Activated naive CD4-positive, alpha-beta T cell treated with anti-CD3 and anti-CD28 coated beads, Interleukin-2, amount 50 U/mL, for 72 hours (primary cell): ENCODE measurements around the gene NAB1. TPM values are rescaled to one million over a fixed set of nuclear protein-coding genes. Genes with fewer than 3 reads are reported as not detected.
A peak's percentile ranks its signal among the peaks of the same experiment; 100 is the strongest.
"Not testable (repeated sequence)": the region's sequence is repeated elsewhere in the genome, so short reads cannot be mapped to it uniquely, and the experiment has no call there.

Experiments
- ATAC-seq, 2 donors: fragments of 150-1000 bp; cut with Tn5 transposase; 2 replicates each; pipeline ENCODE4 v1.10.0; 2021; ENCODE audit warnings: mild to moderate bottlenecking in 2 of 2, moderate library complexity in 2 of 2
- DNase-seq, 2 donors: peaks; one replicate each; pipeline ENCODE4 v3.0.0; 2021 to 2022; ENCODE audit warnings: low spot score in 2 of 2
- H3K27ac Mint-ChIP-seq, 2 donors: one replicate each; pipeline ENCODE4 v1.8.0; 2022; ENCODE audit warnings: mild to moderate bottlenecking in 2 of 2, mixed read lengths in 2 of 2
- H3K36me3 Mint-ChIP-seq, 2 donors: one replicate each; pipeline ENCODE4 v1.8.0; 2022; ENCODE audit warnings: mixed read lengths in 2 of 2
- H3K9me3 Mint-ChIP-seq, 2 donors: one replicate each; pipeline ENCODE4 v1.8.0; 2022; ENCODE audit warnings: mixed read lengths in 2 of 2
- total RNA-seq, 2 donors: library from RNA; stranded (reverse); gene quantifications; one replicate each; pipeline ENCODE4 v1.2.3, GENCODE V29; 2022

Gene NAB1
- total RNA-seq, 2 donors from 2014 or later, result 45.2 to 63.9 TPM

DNA sequence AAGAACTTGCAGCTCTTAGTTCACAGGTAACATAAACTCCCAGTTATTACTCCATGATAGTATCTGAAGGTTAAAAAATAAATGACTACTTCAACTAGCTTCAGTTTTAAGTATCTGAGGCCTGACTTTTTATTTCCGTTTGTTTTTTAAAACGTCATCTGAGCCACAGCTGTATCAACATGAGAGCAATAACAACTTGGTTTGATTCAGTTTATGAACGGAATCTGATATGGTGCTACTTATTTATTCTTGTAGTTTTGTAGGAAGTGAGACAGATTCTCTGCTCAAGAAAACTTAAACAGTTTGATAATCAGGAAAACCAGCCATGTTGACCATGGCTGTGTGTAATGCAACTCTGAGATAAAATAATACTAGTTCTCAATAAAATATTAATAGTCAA, 34.9 kb downstream of the NAB1 start:
- no peak for DNase-seq
- H3K36me3 Mint-ChIP-seq, result peaks cover 11 to 35% of the 10 kb centered on the region in 2 donors
- H3K27ac Mint-ChIP-seq, result no peak overlapping the region
- no peak for ATAC-seq
- no peaks in the 10 kb centered on the region for H3K9me3 Mint-ChIP-seq

DNA sequence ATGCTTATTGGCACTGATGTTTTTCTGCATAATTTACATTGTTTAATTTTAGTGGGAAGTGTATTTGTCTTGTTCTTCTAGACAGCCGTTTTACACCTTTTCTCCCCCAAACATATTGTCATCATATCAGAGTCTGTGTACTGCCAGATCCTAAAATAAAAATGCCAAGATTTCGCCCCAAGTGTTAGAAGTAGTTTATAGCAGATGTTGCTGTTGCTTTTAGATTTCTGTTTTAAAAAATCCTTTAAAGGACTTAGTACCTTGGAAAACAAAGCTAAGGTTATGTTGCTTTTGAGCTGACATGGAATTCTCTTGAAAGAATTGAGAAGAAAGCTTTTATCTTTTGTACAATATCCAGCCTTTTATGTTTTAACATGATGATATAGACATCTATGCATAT, 36.0 kb downstream of the NAB1 start:
- H3K36me3 Mint-ChIP-seq, result peaks cover 9 to 25% of the 10 kb centered on the region in 2 donors
- H3K27ac Mint-ChIP-seq, result no peak overlapping the region
- no peak for DNase-seq
- H3K9me3 Mint-ChIP-seq, result no peaks in the 10 kb centered on the region
- ATAC-seq, result no peak

DNA sequence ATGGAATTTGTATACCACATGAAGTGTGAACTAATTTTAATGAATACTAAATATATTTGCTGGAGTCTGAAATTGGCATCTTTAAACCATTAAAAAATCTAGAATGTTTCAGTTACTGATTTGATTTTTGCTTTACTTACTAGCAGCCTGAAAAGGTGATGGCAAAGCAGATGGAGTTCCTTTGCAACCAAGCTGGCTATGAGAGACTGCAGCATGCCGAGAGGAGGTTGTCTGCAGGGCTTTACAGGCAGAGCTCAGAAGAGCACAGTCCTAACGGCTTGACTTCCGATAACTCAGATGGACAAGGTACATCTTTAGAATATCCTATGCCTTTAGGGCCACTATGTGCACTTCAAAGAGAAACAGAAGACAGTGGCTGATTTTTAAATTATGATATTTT, 36.5 kb downstream of the NAB1 start:
- Mint-ChIP-seq H3K9me3 (no peaks in the 10 kb centered on the region), H3K27ac (no peak overlapping the region), H3K36me3 (peaks cover 5 to 25% of the 10 kb centered on the region in 2 donors)
- ATAC-seq (no peak), DNase-seq (no peak)

DNA sequence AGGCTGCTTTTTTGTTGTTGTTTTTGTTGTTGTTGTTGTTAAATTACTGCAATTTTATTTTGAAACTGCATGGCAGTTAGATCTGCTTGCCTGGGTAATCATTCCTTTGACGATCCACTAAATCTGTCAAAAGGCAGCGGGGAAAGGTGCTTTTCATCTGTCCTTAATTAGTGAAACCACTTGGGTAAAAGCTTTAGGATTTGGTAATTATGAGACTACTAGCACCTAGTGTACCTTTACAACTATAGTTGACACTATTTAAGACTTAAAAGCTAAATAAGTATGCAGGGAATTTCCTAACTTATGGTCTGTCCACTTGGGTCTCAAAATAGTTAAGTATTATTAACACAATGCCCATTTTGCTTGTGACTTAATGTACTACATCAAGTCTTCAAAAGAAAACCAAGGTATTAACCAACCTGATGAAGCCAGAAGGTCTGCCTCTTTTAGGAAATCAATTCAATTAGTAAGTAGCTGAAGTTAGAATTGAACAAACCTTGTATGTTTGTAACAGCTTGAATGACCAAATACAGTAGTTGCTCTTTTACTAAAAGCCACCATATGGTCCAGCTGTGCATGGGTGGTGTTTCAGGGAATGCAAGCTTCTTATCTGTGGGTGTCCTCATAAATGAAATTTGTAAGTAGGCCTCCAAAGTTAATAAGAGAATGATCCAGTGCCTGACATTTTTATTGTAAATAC, 44.8 kb downstream of the NAB1 start:
- H3K36me3 Mint-ChIP-seq, result peaks cover 0 to 47% of the 10 kb centered on the region in 2 donors
- no peak for DNase-seq
- peak; percentile 34 to 76 for ATAC-seq
- no peaks in the 10 kb centered on the region for H3K9me3 Mint-ChIP-seq
- peak overlapping the region in 1 of 2 donors; percentile 92 for H3K27ac Mint-ChIP-seq

DNA sequence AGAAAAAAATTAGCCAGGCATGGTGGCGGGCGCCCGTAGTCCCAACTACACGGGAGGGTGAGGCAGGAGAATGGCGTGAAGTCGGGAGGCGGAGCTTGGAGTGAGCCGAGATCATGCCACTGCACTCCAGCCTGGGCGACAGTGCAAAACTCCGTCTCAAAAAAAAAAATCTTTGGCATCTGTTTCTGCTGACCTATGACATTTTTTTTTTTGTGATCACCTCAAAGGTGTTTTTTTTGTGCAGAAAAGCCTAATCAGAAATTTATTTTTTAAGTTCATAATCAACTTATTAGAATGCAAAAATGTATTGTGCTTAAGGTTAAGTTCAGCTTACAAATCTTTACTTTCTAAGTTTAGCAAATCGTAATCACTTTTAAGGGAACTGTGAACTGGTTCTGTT, 45.6 kb downstream of the NAB1 start:
- H3K36me3 Mint-ChIP-seq, result peaks cover 0 to 47% of the 10 kb centered on the region in 2 donors
- no peak for ATAC-seq
- H3K27ac Mint-ChIP-seq, result peak overlapping the region in 1 of 2 donors; percentile 92
- no peak for DNase-seq
- no peaks in the 10 kb centered on the region for H3K9me3 Mint-ChIP-seq

DNA sequence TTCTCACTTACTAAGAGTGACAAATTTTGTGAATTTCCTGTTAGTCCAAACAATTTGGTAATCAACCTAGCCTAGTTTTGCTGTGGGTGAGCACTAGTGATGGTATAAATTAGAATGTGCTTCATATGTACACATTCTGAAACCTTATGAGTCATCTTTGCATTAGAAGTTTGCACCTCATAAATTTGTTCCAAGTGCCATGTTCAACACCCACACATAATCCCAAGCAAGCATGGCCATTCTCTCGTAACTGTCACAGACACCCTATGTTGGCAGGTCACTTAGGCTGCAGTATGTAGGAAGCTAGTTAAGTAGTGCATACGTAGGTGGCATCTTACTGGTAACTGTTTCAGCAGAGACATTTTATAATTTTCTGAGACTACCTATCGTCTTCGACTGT, 46.9 kb downstream of the NAB1 start:
- peak; percentile 81 to 89 for ATAC-seq
- H3K36me3 Mint-ChIP-seq, result peaks cover 0 to 39% of the 10 kb centered on the region in 2 donors

DNA sequence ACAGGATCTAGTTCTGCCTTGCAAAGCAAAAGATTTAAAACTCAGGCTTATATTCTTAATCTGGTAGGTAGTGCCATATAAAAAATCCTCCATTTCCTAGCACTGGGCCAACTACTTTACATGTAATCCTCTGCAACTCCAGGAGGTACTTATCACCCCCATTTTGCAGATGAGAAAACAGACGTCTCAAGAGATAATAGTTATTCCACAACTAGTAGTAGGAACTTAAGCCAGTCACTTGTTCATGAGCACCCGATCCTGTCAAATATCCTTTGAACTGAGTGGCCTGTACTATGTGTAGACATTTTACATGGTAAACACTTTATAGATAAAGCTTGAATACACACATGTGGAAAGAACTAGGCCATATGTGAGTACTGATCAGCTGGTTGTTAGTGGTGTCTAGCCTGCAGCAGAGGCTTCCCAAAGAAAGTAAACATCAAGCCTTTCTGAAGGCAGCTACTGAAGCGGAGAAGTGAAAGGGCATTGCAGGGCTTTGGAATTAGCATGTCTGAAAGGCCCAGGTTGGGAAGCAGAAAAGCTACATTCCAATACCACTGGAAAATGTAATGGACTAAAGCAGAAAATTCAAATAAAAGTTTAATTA, 48.0 kb downstream of the NAB1 start:
- no peak overlapping the region for H3K27ac Mint-ChIP-seq
- ATAC-seq, result no peak

More for the DNA sequence above, 46.9 kb downstream of the NAB1 start:
- no peak for DNase-seq
- peak overlapping the region in 1 of 2 donors; percentile 57 for H3K27ac Mint-ChIP-seq
- no peaks in the 10 kb centered on the region for H3K9me3 Mint-ChIP-seq

DNA sequence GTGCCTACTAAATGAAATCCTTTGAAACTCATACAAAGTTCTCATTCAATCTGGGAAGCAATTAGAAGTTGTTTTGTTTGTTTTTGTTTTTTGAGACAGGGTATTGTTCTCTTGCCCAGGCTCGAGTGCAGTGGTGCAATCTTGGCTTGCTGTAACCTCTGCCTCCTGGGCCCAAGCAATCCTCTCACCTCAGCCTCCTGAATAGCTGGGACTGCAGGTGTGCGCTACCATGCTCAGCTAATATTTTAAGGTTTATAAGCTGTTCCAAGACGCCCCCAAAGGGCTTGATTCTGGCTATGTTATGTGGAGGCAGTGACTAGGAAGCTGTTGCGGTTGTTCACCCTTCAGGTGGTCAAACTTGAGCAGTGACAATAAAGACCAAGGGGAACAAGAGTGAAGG, 48.5 kb downstream of the NAB1 start:
- no peak overlapping the region for H3K27ac Mint-ChIP-seq
- no peaks in the 10 kb centered on the region for H3K9me3 Mint-ChIP-seq
- ATAC-seq, result no peak
- peaks cover 0 to 25% of the 10 kb centered on the region in 2 donors for H3K36me3 Mint-ChIP-seq
- DNase-seq, result no peak

More for the DNA sequence above, 48.0 kb downstream of the NAB1 start:
- no peaks in the 10 kb centered on the region for H3K9me3 Mint-ChIP-seq
- no peak for DNase-seq
- H3K36me3 Mint-ChIP-seq, result peaks cover 0 to 30% of the 10 kb centered on the region in 2 donors

DNA sequence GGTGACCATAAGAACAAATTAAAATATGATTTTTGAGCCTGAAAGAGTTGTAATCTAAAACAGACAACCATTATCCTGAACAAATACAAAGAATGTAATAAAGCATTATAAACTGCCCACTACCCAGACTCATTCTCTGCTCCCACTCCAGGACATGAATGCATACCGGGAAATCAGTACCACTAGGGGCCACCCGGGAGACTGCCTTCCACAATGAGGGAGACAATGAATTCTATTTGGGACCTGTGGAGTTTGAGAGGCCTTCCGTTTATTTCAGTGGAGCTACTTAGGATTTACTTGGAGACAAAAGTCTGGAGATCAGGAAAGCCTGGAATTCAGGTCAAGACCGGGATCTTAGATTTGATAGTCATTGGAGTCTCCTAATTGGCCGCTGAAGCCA, 50.0 kb downstream of the NAB1 start:
- Mint-ChIP-seq H3K36me3 (peaks cover 0 to 11% of the 10 kb centered on the region in 2 donors), H3K9me3 (no peaks in the 10 kb centered on the region), H3K27ac (no peak overlapping the region)
- ATAC-seq, result no peak
- DNase-seq, result no peak

DNA sequence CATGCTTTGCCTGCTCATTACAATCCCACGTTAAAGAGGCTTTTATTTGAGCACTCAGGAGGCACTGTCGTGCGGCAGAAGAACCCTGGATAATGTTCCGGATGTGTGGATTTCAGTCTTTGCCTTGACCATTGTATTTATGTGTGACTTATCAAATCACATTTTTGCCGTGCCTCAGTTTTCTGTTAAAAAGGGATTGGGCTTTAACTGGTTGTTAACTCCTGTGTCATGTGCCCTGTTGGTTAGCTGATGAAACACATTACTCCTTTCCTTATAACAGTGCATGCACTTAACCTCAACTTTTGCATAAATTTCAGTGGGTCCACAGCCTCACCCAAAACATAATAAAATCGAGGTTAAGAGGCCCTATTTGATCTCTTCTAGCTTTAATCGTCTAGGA, 52.7 kb downstream of the NAB1 start:
- no peak for ATAC-seq
- Mint-ChIP-seq H3K9me3 (peaks cover 0 to 2% of the 10 kb centered on the region in 2 donors), H3K36me3 (peaks cover 0 to 4% of the 10 kb centered on the region in 2 donors)

DNA sequence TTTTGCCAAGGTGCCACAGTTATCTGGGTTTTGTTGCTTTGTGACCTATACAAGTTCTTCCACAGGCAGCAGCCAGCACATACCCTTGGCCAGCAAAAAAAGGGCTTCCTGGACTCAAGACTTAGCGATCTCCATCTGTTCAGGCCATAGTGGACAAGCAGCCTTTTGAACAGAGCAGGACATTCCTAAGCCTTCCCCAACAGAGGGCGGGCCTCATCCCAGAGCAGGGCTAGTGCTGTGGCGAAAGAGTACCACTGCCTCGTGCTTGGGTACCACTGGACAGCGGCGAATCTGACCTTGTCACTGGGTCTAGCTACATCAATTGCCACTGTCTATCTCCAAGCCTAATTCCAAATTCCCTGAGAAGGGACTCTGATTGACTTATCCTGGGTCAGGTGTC, 56.4 kb downstream of the NAB1 start:
- no peak for DNase-seq
- H3K9me3 Mint-ChIP-seq, result peaks cover 17 to 21% of the 10 kb centered on the region in 2 donors
- peaks cover 10 to 30% of the 10 kb centered on the region in 2 donors for H3K36me3 Mint-ChIP-seq
- no peak for ATAC-seq
- H3K27ac Mint-ChIP-seq, result no peak overlapping the region

More for the DNA sequence above, 52.7 kb downstream of the NAB1 start:
- H3K27ac Mint-ChIP-seq, result no peak overlapping the region
- DNase-seq, result no peak

DNA sequence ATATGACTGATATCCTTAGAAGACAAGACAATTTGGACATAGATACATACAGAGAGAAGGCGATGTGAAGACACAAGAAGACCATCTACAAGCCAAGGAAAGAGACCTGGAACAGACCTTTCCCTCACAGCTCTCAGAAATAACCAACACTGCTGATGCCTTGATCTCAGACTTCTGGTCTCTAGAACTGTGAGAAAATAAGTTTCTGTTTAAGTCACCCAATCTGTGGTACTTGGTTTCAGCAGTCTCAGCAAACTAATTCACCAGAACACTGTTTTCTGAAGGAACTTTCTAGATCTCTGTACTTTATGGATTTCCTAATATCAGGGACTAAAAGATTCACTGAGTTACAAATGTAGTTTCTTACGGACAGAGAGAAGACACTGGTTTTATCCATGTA, 58.8 kb downstream of the NAB1 start:
- ATAC-seq, result peak; percentile 55 to 78
- DNase-seq, result no peak
- H3K9me3 Mint-ChIP-seq, result peaks cover 17 to 21% of the 10 kb centered on the region in 2 donors
- peaks cover 10 to 32% of the 10 kb centered on the region in 2 donors for H3K36me3 Mint-ChIP-seq
- peak overlapping the region in 1 of 2 donors; percentile 28 for H3K27ac Mint-ChIP-seq

DNA sequence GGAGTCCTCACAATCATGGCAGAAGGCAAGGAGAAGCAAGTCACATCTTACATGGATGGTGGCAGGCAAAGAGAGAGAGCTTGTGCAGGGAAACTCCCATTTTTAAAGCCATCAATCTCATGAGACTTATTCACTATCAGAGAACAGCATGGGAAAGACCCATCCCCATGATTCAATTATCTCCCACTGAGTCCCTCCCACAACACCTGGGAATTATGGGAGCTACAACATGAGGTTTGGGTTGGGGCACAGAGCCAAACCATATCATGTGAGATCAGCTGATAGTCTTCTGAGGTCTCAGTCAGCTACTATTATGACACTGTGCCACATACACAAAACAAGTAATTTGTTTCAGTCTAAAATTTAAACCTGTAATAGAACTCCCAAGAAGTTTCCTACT, 59.8 kb downstream of the NAB1 start:
- Mint-ChIP-seq H3K36me3 (peaks cover 10 to 32% of the 10 kb centered on the region in 2 donors), H3K9me3 (peaks cover 17 to 21% of the 10 kb centered on the region in 2 donors)
- peak in 1 of 2 donors; percentile 77 for ATAC-seq
- DNase-seq, H3K27ac Mint-ChIP-seq: not testable (repeated sequence)

DNA sequence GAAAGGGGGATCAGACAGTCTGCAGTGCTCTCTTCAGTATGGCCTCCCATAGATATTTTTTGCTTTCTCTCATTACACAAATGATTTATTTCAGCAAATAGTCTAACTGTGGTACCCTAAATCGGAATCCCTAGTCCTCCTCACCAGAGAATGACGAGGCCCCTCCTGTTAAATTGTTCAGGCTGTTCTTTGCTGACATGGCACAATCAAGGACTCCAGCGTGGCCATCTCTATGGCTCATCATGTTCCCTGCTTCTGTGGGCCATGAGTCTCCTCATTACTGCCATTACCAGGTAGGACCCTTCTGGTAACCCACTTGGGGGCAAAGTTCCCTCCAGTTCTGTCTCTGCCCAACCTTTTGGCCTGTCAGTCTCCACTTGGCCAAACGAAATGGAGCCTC, 62.2 kb downstream of the NAB1 start:
- Mint-ChIP-seq H3K27ac (no peak overlapping the region), H3K9me3 (peaks cover 17 to 24% of the 10 kb centered on the region in 2 donors), H3K36me3 (peaks cover 10 to 32% of the 10 kb centered on the region in 2 donors)
- DNase-seq, result no peak
- no peak for ATAC-seq

DNA sequence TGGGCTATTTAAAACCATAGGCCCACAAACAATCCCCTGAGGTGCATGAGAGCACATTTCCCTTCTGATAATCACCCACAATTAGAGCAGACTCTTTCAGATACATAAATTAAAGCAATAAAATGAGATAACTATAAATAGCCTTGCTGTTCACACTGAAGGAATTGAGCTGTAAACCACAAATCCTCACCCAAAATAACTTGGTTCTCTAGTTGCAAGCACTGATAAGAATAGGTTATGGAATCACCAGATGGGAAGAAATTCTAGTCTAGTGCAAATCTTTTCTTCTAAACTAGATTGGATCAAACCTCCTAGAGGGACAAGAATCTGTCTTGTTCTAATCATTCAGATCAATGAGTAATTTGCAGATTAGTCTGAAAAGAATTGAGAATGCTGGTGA, 64.6 kb downstream of the NAB1 start:
- DNase-seq (no peak), ATAC-seq (no peak)
- Mint-ChIP-seq H3K27ac (no peak overlapping the region), H3K9me3 (peaks cover 5 to 13% of the 10 kb centered on the region in 2 donors), H3K36me3 (peaks cover 1 to 9% of the 10 kb centered on the region in 2 donors)

DNA sequence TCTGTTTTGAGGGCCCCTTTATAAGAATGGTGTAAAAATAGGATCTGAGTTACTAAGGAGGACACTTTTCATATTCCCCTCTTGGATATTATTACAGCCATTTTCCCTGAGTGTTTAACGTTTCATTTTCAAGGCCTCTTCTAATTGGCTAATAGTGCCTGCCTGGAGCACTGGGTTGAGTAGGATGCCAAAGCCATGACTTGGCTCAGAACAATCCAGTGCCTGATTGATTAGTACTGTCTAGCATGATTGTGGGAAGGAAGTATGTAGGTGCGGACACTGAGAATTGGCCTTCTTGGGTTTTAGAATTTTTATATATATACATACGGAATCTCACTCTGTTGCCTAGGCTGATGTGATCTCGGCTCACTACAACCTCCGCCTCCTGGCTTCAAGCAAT, 66.1 kb downstream of the NAB1 start:
- Mint-ChIP-seq H3K27ac (no peak overlapping the region), H3K36me3 (peaks cover 0 to 11% of the 10 kb centered on the region in 2 donors), H3K9me3 (peaks cover 3 to 14% of the 10 kb centered on the region in 2 donors)
- ATAC-seq, result no peak
- no peak for DNase-seq

DNA sequence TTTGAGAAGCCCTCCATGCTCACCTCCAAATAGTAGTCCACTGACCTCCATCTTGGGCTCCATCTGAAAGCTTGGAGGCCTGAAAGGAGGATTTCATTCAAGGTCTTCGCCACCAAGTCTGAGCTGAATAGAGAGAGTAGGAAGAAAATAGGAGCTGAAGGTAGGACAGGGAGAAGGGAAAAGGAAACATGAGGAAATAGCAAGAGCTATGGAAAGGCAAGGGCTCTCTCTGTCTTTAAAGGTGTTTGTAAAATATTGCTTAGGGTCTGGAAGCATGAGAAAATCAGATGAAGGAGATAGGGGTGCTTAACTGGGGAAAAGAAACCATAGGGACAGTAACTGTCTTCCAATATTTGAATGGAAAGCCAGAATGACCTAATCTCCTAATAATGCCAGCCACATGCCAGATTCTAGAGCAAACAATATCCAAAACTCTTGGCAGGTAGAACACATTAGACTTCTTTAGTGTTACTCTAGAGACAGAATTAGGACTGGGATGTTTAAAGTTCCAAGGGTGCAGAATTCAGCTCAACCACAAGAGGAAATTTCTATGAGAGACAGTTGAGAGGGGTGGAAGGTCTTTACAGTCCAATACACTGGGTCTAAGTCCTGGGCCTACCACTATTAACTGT, 67.4 kb downstream of the NAB1 start:
- Mint-ChIP-seq H3K36me3 (peaks cover 0 to 9% of the 10 kb centered on the region in 2 donors), H3K27ac (no peak overlapping the region), H3K9me3 (peaks cover 0 to 11% of the 10 kb centered on the region in 2 donors)
- DNase-seq (no peak), ATAC-seq (no peak)
